IPS-20b (cell line): ENCODE data around the gene OR52E8.

Experiments
- H3K27ac ChIP-seq: one replicate; pipeline ENCODE4 v1.5.1; 2013; ENCODE audit warnings: low read length
- H3K27me3 ChIP-seq: 2 replicates; pipeline ENCODE4 v1.6.1; 2013; ENCODE audit warnings: mild to moderate bottlenecking, low read length, inconsistent platforms; ENCODE audit not compliant: insufficient read depth
- H3K36me3 ChIP-seq: 2 replicates; pipeline ENCODE4 v1.6.1; 2013; ENCODE audit warnings: low read depth, mild to moderate bottlenecking, inconsistent platforms, low read length, moderate library complexity; ENCODE audit not compliant: insufficient read depth
- H3K4me1 ChIP-seq: 2 replicates; pipeline ENCODE4 v1.6.1; 2013; ENCODE audit warnings: mild to moderate bottlenecking, control low read depth, inconsistent platforms, low read length, moderate library complexity; ENCODE audit not compliant: insufficient read depth
- H3K4me3 ChIP-seq: 2 replicates; pipeline ENCODE4 v1.5.1; 2013; ENCODE audit warnings: mild to moderate bottlenecking, low read length, inconsistent platforms
- H3K9ac ChIP-seq: 2 replicates; pipeline ENCODE4 v1.6.1; 2013; ENCODE audit warnings: low read depth, mild to moderate bottlenecking, inconsistent platforms, low read length, moderate library complexity
- H3K9me3 ChIP-seq: 2 replicates; pipeline ENCODE4 v1.6.1; 2013; ENCODE audit warnings: mild to moderate bottlenecking, low read depth, low read length, inconsistent platforms; ENCODE audit not compliant: insufficient read depth

Gene OR52E8

GRCh38 chr11:5857590-5857989 lies at the start of gene OR52E8:
TSS of gene OR52E8 (minus strand) at chr11:5857690. CDS start at chr11:5857690, 0 bp downstream.
- no peak within 1 kb of the TSS for H3K27ac ChIP-seq
- H3K4me1 ChIP-seq, result no peaks in the 10 kb centered on the region

GRCh38 chr11:5899534-5899933 lies 42.0 kb upstream of the OR52E8 start:
- no peak overlapping the region for H3K27ac ChIP-seq
- no peaks in the 10 kb centered on the region for H3K36me3 ChIP-seq
- H3K4me1 ChIP-seq, result peaks cover 6% of the 10 kb centered on the region; the same call in 1 of the 2 replicates
- H3K27me3 ChIP-seq, result no peaks in the 10 kb centered on the region
- no peaks in the 10 kb centered on the region for H3K9me3 ChIP-seq
- peak overlapping the region; percentile 35; the same call in 1 of the 2 replicates for H3K4me3 ChIP-seq
- H3K9ac ChIP-seq, result no peak overlapping the region

More at GRCh38 chr11:5857590-5857989, at the start of gene OR52E8:
- Histone ChIP-seq H3K27me3 (no peaks in the 10 kb centered on the region), H3K4me3 (no peak within 1 kb of the TSS), H3K9me3 (no peaks in the 10 kb centered on the region; the same call in 1 of the 2 replicates), H3K9ac (no peak within 1 kb of the TSS), H3K36me3 (no peaks in the 10 kb centered on the region)

- Histone ChIP-seq H3K4me3 (no peak within 1 kb of the TSS), H3K27ac (no peak within 1 kb of the TSS), H3K4me1 (0 out of 2 replicates have a peak, but pooled peaks cover under 1% of the 10 kb centered on the region), H3K9ac (no peak within 1 kb of the TSS), H3K27me3 (no peaks in the 10 kb centered on the region), H3K36me3 (no peaks in the 10 kb centered on the region), H3K9me3 (no peaks in the 10 kb centered on the region)
These were observed 35.4 kb upstream of the OR52E8 start, which contains the start of gene OR52E5 for GRCh38 chr11:5892908-5893307. TSS of gene OR52E5 (plus strand) at chr11:5893208. CDS start at chr11:5900777, 7,569 bp downstream.

GRCh38 chr11:5891216-5891800 lies 33.8 kb upstream of the OR52E8 start:
- Histone ChIP-seq H3K27ac (no peak overlapping the region), H3K27me3 (no peaks in the 10 kb centered on the region), H3K4me1 (0 out of 2 replicates have a peak, but pooled peaks cover 4% of the 10 kb centered on the region), H3K9me3 (no peaks in the 10 kb centered on the region), H3K9ac (no peak overlapping the region), H3K4me3 (no peak overlapping the region), H3K36me3 (no peaks in the 10 kb centered on the region)

- no peaks in the 10 kb centered on the region for H3K9me3 ChIP-seq
- H3K27ac ChIP-seq, result no peak overlapping the region
- no peaks in the 10 kb centered on the region for H3K27me3 ChIP-seq
- H3K4me1 ChIP-seq, result 0 out of 2 replicates have a peak, but pooled peaks cover 4% of the 10 kb centered on the region
- H3K9ac ChIP-seq, result no peak overlapping the region
- H3K4me3 ChIP-seq, result no peak overlapping the region
- H3K36me3 ChIP-seq, result no peaks in the 10 kb centered on the region
These were observed 30.2 kb upstream of the OR52E8 start for GRCh38 chr11:5887661-5888060.

- Histone ChIP-seq H3K9ac (no peak overlapping the region), H3K27me3 (no peaks in the 10 kb centered on the region), H3K4me3 (no peak overlapping the region), H3K36me3 (no peaks in the 10 kb centered on the region), H3K27ac (no peak overlapping the region), H3K9me3 (no peaks in the 10 kb centered on the region), H3K4me1 (0 out of 2 replicates have a peak, but pooled peaks cover 4% of the 10 kb centered on the region)
These were observed 29.7 kb upstream of the OR52E8 start for GRCh38 chr11:5887172-5887571.

- H3K9ac ChIP-seq, result no peak overlapping the region
- H3K9me3 ChIP-seq, result no peaks in the 10 kb centered on the region
- no peaks in the 10 kb centered on the region for H3K36me3 ChIP-seq
- H3K4me1 ChIP-seq, result no peaks in the 10 kb centered on the region
- H3K4me3 ChIP-seq, result no peak overlapping the region
- H3K27ac ChIP-seq, result no peak overlapping the region
- H3K27me3 ChIP-seq, result no peaks in the 10 kb centered on the region
These were observed 24.3 kb upstream of the OR52E8 start for GRCh38 chr11:5881756-5882155.

GRCh38 chr11:5880329-5880728 lies 22.8 kb upstream of the OR52E8 start, which contains the start of gene OR52E4:
TSS of gene OR52E4 (plus strand) at chr11:5880629. CDS start at chr11:5884293, 3,664 bp downstream.
- Histone ChIP-seq H3K27me3 (no peaks in the 10 kb centered on the region), H3K9me3 (no peaks in the 10 kb centered on the region), H3K9ac (no peak within 1 kb of the TSS), H3K36me3 (no peaks in the 10 kb centered on the region), H3K4me1 (no peaks in the 10 kb centered on the region), H3K4me3 (no peak within 1 kb of the TSS), H3K27ac (no peak within 1 kb of the TSS)

- no peaks in the 10 kb centered on the region for H3K9me3 ChIP-seq
- H3K27me3 ChIP-seq, result no peaks in the 10 kb centered on the region
- no peak overlapping the region for H3K27ac ChIP-seq
These were observed 21.1 kb upstream of the OR52E8 start for GRCh38 chr11:5878564-5878963.

GRCh38 chr11:5865826-5866225 lies 8.3 kb upstream of the OR52E8 start:
- H3K4me1 ChIP-seq, result no peaks in the 10 kb centered on the region
- no peak overlapping the region for H3K27ac ChIP-seq
- no peaks in the 10 kb centered on the region for H3K27me3 ChIP-seq
- H3K4me3 ChIP-seq, result no peak overlapping the region
- no peak overlapping the region for H3K9ac ChIP-seq
- H3K36me3 ChIP-seq, result no peaks in the 10 kb centered on the region
- H3K9me3 ChIP-seq, result peaks cover 4% of the 10 kb centered on the region; the same call in 1 of the 2 replicates

More at GRCh38 chr11:5878564-5878963, 21.1 kb upstream of the OR52E8 start:
- H3K4me3 ChIP-seq, result no peak overlapping the region
- H3K9ac ChIP-seq, result no peak overlapping the region
- no peaks in the 10 kb centered on the region for H3K36me3 ChIP-seq
- H3K4me1 ChIP-seq, result no peaks in the 10 kb centered on the region

- Histone ChIP-seq H3K4me1 (no peaks in the 10 kb centered on the region), H3K9ac (no peak overlapping the region), H3K27ac (no peak overlapping the region), H3K9me3 (no peaks in the 10 kb centered on the region; the same call in 1 of the 2 replicates), H3K36me3 (no peaks in the 10 kb centered on the region), H3K27me3 (no peaks in the 10 kb centered on the region), H3K4me3 (no peak overlapping the region)
These were observed 6.5 kb downstream of the OR52E8 start for GRCh38 chr11:5851002-5851401.

- H3K9ac ChIP-seq, result no peak overlapping the region
- H3K27me3 ChIP-seq, result no peaks in the 10 kb centered on the region
- no peak overlapping the region for H3K4me3 ChIP-seq
- H3K9me3 ChIP-seq, result no peaks in the 10 kb centered on the region; the same call in 1 of the 2 replicates
- H3K36me3 ChIP-seq, result no peaks in the 10 kb centered on the region
- H3K27ac ChIP-seq, result no peak overlapping the region
- H3K4me1 ChIP-seq, result no peaks in the 10 kb centered on the region
These were observed 9.8 kb downstream of the OR52E8 start for GRCh38 chr11:5847711-5848110.
